ENCODE data around the gene TTLL10.
"Not testable (repeated sequence)": the region's sequence is repeated elsewhere in the genome, so short reads cannot be mapped to it uniquely, and the experiment has no call there.

The TTLL10 gene

GRCh38 chr1:1146596-1146995, 27.1 kb upstream of the TTLL10 start:
- in situ Hi-C loops (cut with MboI; ENCODE audit: low sequenced_read_pairs, unreplicated experiment): no loop called here
- DNase-seq (ENCODE audit: low spot score): no peak
- TF ChIP-seq, protein P1, sequence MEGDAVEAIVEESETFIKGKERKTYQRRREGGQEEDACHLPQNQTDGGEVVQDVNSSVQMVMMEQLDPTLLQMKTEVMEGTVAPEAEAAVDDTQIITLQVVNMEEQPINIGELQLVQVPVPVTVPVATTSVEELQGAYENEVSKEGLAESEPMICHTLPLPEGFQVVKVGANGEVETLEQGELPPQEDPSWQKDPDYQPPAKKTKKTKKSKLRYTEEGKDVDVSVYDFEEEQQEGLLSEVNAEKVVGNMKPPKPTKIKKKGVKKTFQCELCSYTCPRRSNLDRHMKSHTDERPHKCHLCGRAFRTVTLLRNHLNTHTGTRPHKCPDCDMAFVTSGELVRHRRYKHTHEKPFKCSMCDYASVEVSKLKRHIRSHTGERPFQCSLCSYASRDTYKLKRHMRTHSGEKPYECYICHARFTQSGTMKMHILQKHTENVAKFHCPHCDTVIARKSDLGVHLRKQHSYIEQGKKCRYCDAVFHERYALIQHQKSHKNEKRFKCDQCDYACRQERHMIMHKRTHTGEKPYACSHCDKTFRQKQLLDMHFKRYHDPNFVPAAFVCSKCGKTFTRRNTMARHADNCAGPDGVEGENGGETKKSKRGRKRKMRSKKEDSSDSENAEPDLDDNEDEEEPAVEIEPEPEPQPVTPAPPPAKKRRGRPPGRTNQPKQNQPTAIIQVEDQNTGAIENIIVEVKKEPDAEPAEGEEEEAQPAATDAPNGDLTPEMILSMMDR (IDR thresholded peaks at IDR 0.05; ENCODE audit: borderline replicate concordance, control extremely low read depth, extremely low read depth, insufficient read depth, missing control alignments): no peak

DNA sequence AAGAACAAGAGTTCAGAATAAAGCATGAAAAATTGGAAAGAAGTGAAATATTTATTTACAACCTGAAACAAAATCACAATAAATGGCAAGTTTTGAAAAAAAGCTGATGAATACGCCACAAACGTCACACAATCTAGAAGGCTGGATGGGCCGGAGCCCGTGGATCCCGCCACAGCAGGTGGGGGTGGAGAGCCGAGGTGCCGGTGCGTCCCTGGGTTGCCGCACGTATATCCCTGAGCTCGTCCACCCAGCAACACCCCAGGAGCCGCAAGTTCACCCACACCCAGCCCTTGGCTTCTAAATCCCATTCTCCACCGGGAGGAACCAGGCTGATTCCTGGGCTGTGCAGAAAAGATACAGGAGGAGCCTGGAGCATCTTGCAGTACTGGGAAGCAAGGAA, 25.6 kb upstream of the TTLL10 start:
- TF ChIP-seq, protein P1 (IDR thresholded peaks at IDR 0.05; ENCODE audit: borderline replicate concordance, control extremely low read depth, extremely low read depth, insufficient read depth, missing control alignments): no peak
- in situ Hi-C loops (cut with MboI; ENCODE audit: low sequenced_read_pairs, unreplicated experiment): no loop called here
- DNase-seq (ENCODE audit: low spot score): no peak

- in situ Hi-C loops (cut with MboI; ENCODE audit: low sequenced_read_pairs, unreplicated experiment): no loop called here
- DNase-seq (ENCODE audit: low spot score): no peak
- TF ChIP-seq, protein P1 (IDR thresholded peaks at IDR 0.05; ENCODE audit: borderline replicate concordance, control extremely low read depth, extremely low read depth, insufficient read depth, missing control alignments): no peak
Observed at GRCh38 chr1:1148569-1148968, 25.1 kb upstream of the TTLL10 start.

DNA sequence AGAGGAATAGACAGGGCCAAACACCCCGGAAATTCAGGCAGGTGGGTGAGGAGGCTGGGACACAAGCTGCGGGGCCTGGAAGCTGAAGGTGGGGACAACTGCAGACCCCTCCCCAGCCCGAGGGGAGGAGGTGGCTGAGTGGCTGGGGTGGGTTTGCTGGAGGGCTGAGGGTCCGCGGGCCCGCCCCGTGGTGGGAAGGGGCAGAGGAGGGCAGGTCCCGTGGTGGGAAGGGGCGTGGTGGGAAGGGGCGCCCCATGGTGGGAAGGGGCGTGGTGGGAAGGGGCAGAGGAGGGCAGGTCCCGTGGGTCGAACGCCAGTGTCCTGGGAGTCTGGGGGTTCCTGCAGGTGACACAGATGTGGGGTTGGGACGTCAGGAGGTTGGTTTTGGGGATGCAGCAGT, 24.3 kb upstream of the TTLL10 start:
- in situ Hi-C loops (cut with MboI; ENCODE audit: low sequenced_read_pairs, unreplicated experiment): no loop called here
- TF ChIP-seq, protein P1 (IDR thresholded peaks at IDR 0.05; ENCODE audit: borderline replicate concordance, control extremely low read depth, extremely low read depth, insufficient read depth, missing control alignments): no peak
- DNase-seq (ENCODE audit: low spot score): no peak

DNA sequence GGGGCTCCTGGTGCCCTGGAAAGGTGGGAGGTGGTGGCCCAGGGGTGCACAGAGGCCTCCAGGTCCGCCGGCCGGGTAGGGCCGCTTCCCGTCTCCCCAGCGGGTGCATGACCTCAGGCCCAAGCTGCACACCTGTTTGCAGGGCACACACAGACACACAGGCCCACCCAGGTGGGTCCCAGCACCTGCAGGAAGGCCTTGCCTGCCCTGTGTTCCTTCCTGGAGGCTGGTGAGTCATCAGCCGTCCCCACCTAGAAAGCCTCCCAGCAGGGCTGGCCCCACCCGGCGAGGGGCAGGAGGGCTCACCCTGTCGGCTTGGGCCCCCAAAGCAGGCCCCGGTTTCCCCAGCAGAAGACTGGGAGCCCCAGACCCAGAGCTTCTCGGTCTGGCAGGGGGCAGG, 23.6 kb upstream of the TTLL10 start:
- DNase-seq (ENCODE audit: low spot score): no peak
- in situ Hi-C loops (cut with MboI; ENCODE audit: low sequenced_read_pairs, unreplicated experiment): no loop called here
- TF ChIP-seq, protein P1 (IDR thresholded peaks at IDR 0.05; ENCODE audit: borderline replicate concordance, control extremely low read depth, extremely low read depth, insufficient read depth, missing control alignments): no peak

- in situ Hi-C loops (cut with MboI; ENCODE audit: low sequenced_read_pairs, unreplicated experiment): no loop called here
- TF ChIP-seq, protein P1 (IDR thresholded peaks at IDR 0.05; ENCODE audit: borderline replicate concordance, control extremely low read depth, extremely low read depth, insufficient read depth, missing control alignments): no peak
Observed at GRCh38 chr1:1151306-1151705, 22.4 kb upstream of the TTLL10 start.

DNA sequence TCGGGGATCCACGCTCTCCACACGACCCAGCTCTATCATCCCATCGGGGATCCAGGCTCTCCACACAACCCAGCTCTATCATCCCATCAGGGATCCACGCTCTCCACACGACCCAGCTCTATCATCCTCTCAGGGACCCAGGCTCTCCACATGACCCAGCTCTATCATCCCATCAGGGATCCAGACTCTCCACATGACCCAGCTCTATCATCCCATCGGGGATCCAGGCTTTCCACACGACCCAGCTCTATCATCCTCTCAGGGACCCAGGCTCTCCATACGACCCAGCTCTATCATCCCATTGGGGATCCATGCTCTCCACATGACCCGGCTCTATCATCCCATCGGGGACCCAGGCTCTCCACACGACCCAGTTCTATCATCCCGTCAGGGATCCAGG, 21.2 kb upstream of the TTLL10 start:
- in situ Hi-C loops (cut with MboI; ENCODE audit: low sequenced_read_pairs, unreplicated experiment); DNase-seq (ENCODE audit: low spot score): not testable (repeated sequence)

More at GRCh38 chr1:1151306-1151705, 22.4 kb upstream of the TTLL10 start:
- DNase-seq (ENCODE audit: low spot score): no peak

DNA sequence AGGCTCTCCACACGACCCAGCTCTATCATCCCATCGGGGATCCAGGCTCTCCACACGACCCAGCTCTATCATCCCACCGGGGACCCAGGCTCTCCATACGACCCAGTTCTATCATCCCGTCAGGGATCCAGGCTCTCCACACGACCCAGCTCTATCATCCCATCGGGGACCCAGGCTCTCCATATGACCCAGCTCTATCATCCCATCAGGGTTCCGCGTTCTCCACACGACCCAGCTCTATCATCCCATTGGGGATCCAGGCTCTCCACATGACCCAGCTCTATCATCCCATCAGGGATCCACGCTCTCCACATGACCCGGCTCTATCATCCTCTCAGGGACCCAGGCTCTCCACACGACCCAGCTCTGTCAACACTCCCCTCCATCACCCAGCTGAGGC, 20.5 kb upstream of the TTLL10 start:
- DNase-seq (ENCODE audit: low spot score); in situ Hi-C loops (cut with MboI; ENCODE audit: low sequenced_read_pairs, unreplicated experiment): not testable (repeated sequence)

Measured in GM13976 (cell line).